Measurements from ENCODE around the gene FSTL4. TPM values are rescaled to one million over a fixed set of nuclear protein-coding genes. Genes with fewer than 3 reads are reported as not detected.
A peak's percentile ranks its signal among the peaks of the same experiment; 100 is the strongest.

FSTL4 gene
- total and polyA plus RNA-seq, 4 donors, result 2.3 to 6.4 (median 5.5) TPM

GRCh38 chr5:133272345-133272744, 340.0 kb downstream of the FSTL4 start:
- Histone ChIP-seq H3K36me3 (ENCODE audit: control insufficient read depth, insufficient read depth, low read length) (no peaks in the 10 kb centered on the region), H3K4me1 (ENCODE audit: control insufficient read depth, insufficient read depth, low read length) (peaks cover 11% of the 10 kb centered on the region), H3K4me3 (ENCODE audit: low read depth, low read length) (no peak overlapping the region), H3K9me3 (ENCODE audit: control insufficient read depth, insufficient read depth, low read length) (no peaks in the 10 kb centered on the region), H3K27ac (ENCODE audit: low read depth, low read length) (no peak overlapping the region), H3K27me3 (ENCODE audit: control insufficient read depth, insufficient read depth, low read length) (peaks cover 2% of the 10 kb centered on the region)
- 63% methylated on average over 3 of the region's 16 CpGs for WGBS (ENCODE audit: insufficient coverage)
- DNase-seq (ENCODE audit: low read depth in 4 of 6, low spot score in 6 of 6), result peak in 1 of 6 donors; percentile 84

- Histone ChIP-seq H3K4me3 (ENCODE audit: low read depth, low read length) (no peak overlapping the region), H3K4me1 (ENCODE audit: control insufficient read depth, insufficient read depth, low read length) (peaks cover 14% of the 10 kb centered on the region)
- 100% methylated on average over 1 of the region's 5 CpGs for WGBS (ENCODE audit: insufficient coverage)
Observed at GRCh38 chr5:133271606-133272005, 340.7 kb downstream of the FSTL4 start.

GRCh38 chr5:133269691-133270090, 342.6 kb downstream of the FSTL4 start:
- H3K27ac ChIP-seq (ENCODE audit: low read depth, low read length), result no peak overlapping the region
- H3K4me3 ChIP-seq (ENCODE audit: low read depth, low read length), result no peak overlapping the region
- peaks cover 2% of the 10 kb centered on the region for H3K27me3 ChIP-seq (ENCODE audit: control insufficient read depth, insufficient read depth, low read length)
- H3K4me1 ChIP-seq (ENCODE audit: control insufficient read depth, insufficient read depth, low read length), result peaks cover 20% of the 10 kb centered on the region
- H3K9me3 ChIP-seq (ENCODE audit: control insufficient read depth, insufficient read depth, low read length), result no peaks in the 10 kb centered on the region
- H3K36me3 ChIP-seq (ENCODE audit: control insufficient read depth, insufficient read depth, low read length), result no peaks in the 10 kb centered on the region
- 93% methylated on average over 4 of the region's 5 CpGs for WGBS (ENCODE audit: insufficient coverage)
- DNase-seq (ENCODE audit: low read depth in 4 of 6, low spot score in 6 of 6), result no peak

More at GRCh38 chr5:133271606-133272005, 340.7 kb downstream of the FSTL4 start:
- Histone ChIP-seq H3K27me3 (ENCODE audit: control insufficient read depth, insufficient read depth, low read length) (peaks cover 2% of the 10 kb centered on the region), H3K27ac (ENCODE audit: low read depth, low read length) (no peak overlapping the region), H3K36me3 (ENCODE audit: control insufficient read depth, insufficient read depth, low read length) (no peaks in the 10 kb centered on the region), H3K9me3 (ENCODE audit: control insufficient read depth, insufficient read depth, low read length) (no peaks in the 10 kb centered on the region)
- no peak for DNase-seq (ENCODE audit: low read depth in 4 of 6, low spot score in 6 of 6)

- peaks cover 2% of the 10 kb centered on the region for H3K27me3 ChIP-seq (ENCODE audit: control insufficient read depth, insufficient read depth, low read length)
- WGBS (ENCODE audit: insufficient coverage), result 75% methylated on average over 1 of the region's 1 CpG
- H3K27ac ChIP-seq (ENCODE audit: low read depth, low read length), result no peak overlapping the region
- H3K9me3 ChIP-seq (ENCODE audit: control insufficient read depth, insufficient read depth, low read length), result no peaks in the 10 kb centered on the region
- H3K4me3 ChIP-seq (ENCODE audit: low read depth, low read length), result no peak overlapping the region
- DNase-seq (ENCODE audit: low read depth in 4 of 6, low spot score in 6 of 6), result no peak
- H3K36me3 ChIP-seq (ENCODE audit: control insufficient read depth, insufficient read depth, low read length), result no peaks in the 10 kb centered on the region
- H3K4me1 ChIP-seq (ENCODE audit: control insufficient read depth, insufficient read depth, low read length), result peaks cover 20% of the 10 kb centered on the region
Observed at GRCh38 chr5:133267601-133268000, 344.7 kb downstream of the FSTL4 start.

- no peak for DNase-seq (ENCODE audit: low read depth in 4 of 6, low spot score in 6 of 6)
- Histone ChIP-seq H3K4me3 (ENCODE audit: low read depth, low read length) (no peak overlapping the region), H3K27ac (ENCODE audit: low read depth, low read length) (no peak overlapping the region), H3K36me3 (ENCODE audit: control insufficient read depth, insufficient read depth, low read length) (no peaks in the 10 kb centered on the region), H3K4me1 (ENCODE audit: control insufficient read depth, insufficient read depth, low read length) (peaks cover 16% of the 10 kb centered on the region), H3K27me3 (ENCODE audit: control insufficient read depth, insufficient read depth, low read length) (peaks cover 2% of the 10 kb centered on the region), H3K9me3 (ENCODE audit: control insufficient read depth, insufficient read depth, low read length) (no peaks in the 10 kb centered on the region)
- WGBS (ENCODE audit: insufficient coverage), result 78% methylated on average over 3 of the region's 4 CpGs
Observed at GRCh38 chr5:133266966-133267365, 345.4 kb downstream of the FSTL4 start.

- no peak for DNase-seq (ENCODE audit: low read depth in 4 of 6, low spot score in 6 of 6)
- Histone ChIP-seq H3K4me1 (ENCODE audit: control insufficient read depth, insufficient read depth, low read length) (peaks cover 13% of the 10 kb centered on the region), H3K27me3 (ENCODE audit: control insufficient read depth, insufficient read depth, low read length) (peaks cover 2% of the 10 kb centered on the region), H3K36me3 (ENCODE audit: control insufficient read depth, insufficient read depth, low read length) (no peaks in the 10 kb centered on the region), H3K4me3 (ENCODE audit: low read depth, low read length) (no peak overlapping the region), H3K9me3 (ENCODE audit: control insufficient read depth, insufficient read depth, low read length) (no peaks in the 10 kb centered on the region), H3K27ac (ENCODE audit: low read depth, low read length) (no peak overlapping the region)
- 76% methylated on average over 2 of the region's 2 CpGs for WGBS (ENCODE audit: insufficient coverage)
Observed at GRCh38 chr5:133266527-133266878, 345.8 kb downstream of the FSTL4 start.

GRCh38 chr5:133265720-133266526, 346.4 kb downstream of the FSTL4 start:
- DNase-seq (ENCODE audit: low read depth in 4 of 6, low spot score in 6 of 6), result no peak
- peaks cover 13% of the 10 kb centered on the region for H3K4me1 ChIP-seq (ENCODE audit: control insufficient read depth, insufficient read depth, low read length)
- H3K9me3 ChIP-seq (ENCODE audit: control insufficient read depth, insufficient read depth, low read length), result no peaks in the 10 kb centered on the region
- H3K4me3 ChIP-seq (ENCODE audit: low read depth, low read length), result no peak overlapping the region
- no peaks in the 10 kb centered on the region for H3K36me3 ChIP-seq (ENCODE audit: control insufficient read depth, insufficient read depth, low read length)
- WGBS (ENCODE audit: insufficient coverage), result 59% methylated on average over 15 of the region's 18 CpGs
- peaks cover 2% of the 10 kb centered on the region for H3K27me3 ChIP-seq (ENCODE audit: control insufficient read depth, insufficient read depth, low read length)
- no peak overlapping the region for H3K27ac ChIP-seq (ENCODE audit: low read depth, low read length)

- WGBS (ENCODE audit: insufficient coverage), result 81% methylated on average over 4 of the region's 5 CpGs
- peaks cover 18% of the 10 kb centered on the region for H3K4me1 ChIP-seq (ENCODE audit: control insufficient read depth, insufficient read depth, low read length)
- no peaks in the 10 kb centered on the region for H3K36me3 ChIP-seq (ENCODE audit: control insufficient read depth, insufficient read depth, low read length)
- peaks cover 5% of the 10 kb centered on the region for H3K27me3 ChIP-seq (ENCODE audit: control insufficient read depth, insufficient read depth, low read length)
- no peak for DNase-seq (ENCODE audit: low read depth in 4 of 6, low spot score in 6 of 6)
- H3K9me3 ChIP-seq (ENCODE audit: control insufficient read depth, insufficient read depth, low read length), result no peaks in the 10 kb centered on the region
- H3K4me3 ChIP-seq (ENCODE audit: low read depth, low read length), result no peak overlapping the region
- no peak overlapping the region for H3K27ac ChIP-seq (ENCODE audit: low read depth, low read length)
Observed at GRCh38 chr5:133265257-133265656, 347.1 kb downstream of the FSTL4 start.

GRCh38 chr5:133262690-133263089, 349.7 kb downstream of the FSTL4 start:
- H3K4me3 ChIP-seq (ENCODE audit: low read depth, low read length), result no peak overlapping the region
- peaks cover 5% of the 10 kb centered on the region for H3K27me3 ChIP-seq (ENCODE audit: control insufficient read depth, insufficient read depth, low read length)
- no peaks in the 10 kb centered on the region for H3K9me3 ChIP-seq (ENCODE audit: control insufficient read depth, insufficient read depth, low read length)
- DNase-seq (ENCODE audit: low read depth in 4 of 6, low spot score in 6 of 6), result no peak
- WGBS (ENCODE audit: insufficient coverage), result 98% methylated on average over 3 of the region's 4 CpGs
- no peak overlapping the region for H3K27ac ChIP-seq (ENCODE audit: low read depth, low read length)
- no peaks in the 10 kb centered on the region for H3K36me3 ChIP-seq (ENCODE audit: control insufficient read depth, insufficient read depth, low read length)
- peaks cover 18% of the 10 kb centered on the region for H3K4me1 ChIP-seq (ENCODE audit: control insufficient read depth, insufficient read depth, low read length)

- Histone ChIP-seq H3K27me3 (ENCODE audit: control insufficient read depth, insufficient read depth, low read length) (peaks cover 5% of the 10 kb centered on the region), H3K9me3 (ENCODE audit: control insufficient read depth, insufficient read depth, low read length) (no peaks in the 10 kb centered on the region), H3K4me1 (ENCODE audit: control insufficient read depth, insufficient read depth, low read length) (peaks cover 18% of the 10 kb centered on the region), H3K36me3 (ENCODE audit: control insufficient read depth, insufficient read depth, low read length) (no peaks in the 10 kb centered on the region), H3K4me3 (ENCODE audit: low read depth, low read length) (no peak overlapping the region), H3K27ac (ENCODE audit: low read depth, low read length) (no peak overlapping the region)
- 85% methylated on average over 6 of the region's 6 CpGs for WGBS (ENCODE audit: insufficient coverage)
- no peak for DNase-seq (ENCODE audit: low read depth in 4 of 6, low spot score in 6 of 6)
Observed at GRCh38 chr5:133261993-133262392, 350.3 kb downstream of the FSTL4 start.
